GM12865 (cell line): Measurements from ENCODE around the gene GRIA4.

Experiments
- DNase-seq: peaks from one replicate; pipeline ENCODE4 v3.0.0; 2010; ENCODE audit warnings: low read depth
- H3K4me3 ChIP-seq: 2 replicates; pipeline ENCODE4 v1.5.1; 2011; ENCODE audit warnings: mild to moderate bottlenecking, low read depth, low read length, control low read depth
- TF ChIP-seq, protein P1 (sequence below): IDR thresholded peaks from 2 replicates; pipeline ENCODE4 v1.5.1; 2011; ENCODE audit warnings: low read length, control low read depth, low read depth, inconsistent platforms; ENCODE audit not compliant: insufficient read depth; ENCODE audit errors: missing control alignments

The GRIA4 gene

DNA sequence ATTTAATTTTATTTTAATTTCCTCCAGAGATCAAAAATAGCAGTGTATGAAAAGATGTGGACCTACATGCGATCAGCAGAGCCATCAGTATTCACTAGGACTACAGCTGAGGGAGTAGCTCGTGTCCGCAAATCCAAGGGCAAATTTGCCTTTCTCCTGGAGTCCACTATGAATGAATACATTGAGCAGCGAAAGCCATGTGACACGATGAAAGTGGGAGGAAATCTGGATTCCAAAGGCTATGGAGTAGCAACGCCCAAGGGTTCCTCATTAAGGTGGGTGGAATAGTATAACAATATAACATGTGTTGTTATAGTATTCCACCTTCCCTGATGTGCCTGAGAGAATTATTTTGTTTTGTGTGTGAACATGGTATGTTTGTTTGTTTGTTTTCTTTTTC, 323.8 kb downstream of the GRIA4 start:
- TF ChIP-seq, protein P1, sequence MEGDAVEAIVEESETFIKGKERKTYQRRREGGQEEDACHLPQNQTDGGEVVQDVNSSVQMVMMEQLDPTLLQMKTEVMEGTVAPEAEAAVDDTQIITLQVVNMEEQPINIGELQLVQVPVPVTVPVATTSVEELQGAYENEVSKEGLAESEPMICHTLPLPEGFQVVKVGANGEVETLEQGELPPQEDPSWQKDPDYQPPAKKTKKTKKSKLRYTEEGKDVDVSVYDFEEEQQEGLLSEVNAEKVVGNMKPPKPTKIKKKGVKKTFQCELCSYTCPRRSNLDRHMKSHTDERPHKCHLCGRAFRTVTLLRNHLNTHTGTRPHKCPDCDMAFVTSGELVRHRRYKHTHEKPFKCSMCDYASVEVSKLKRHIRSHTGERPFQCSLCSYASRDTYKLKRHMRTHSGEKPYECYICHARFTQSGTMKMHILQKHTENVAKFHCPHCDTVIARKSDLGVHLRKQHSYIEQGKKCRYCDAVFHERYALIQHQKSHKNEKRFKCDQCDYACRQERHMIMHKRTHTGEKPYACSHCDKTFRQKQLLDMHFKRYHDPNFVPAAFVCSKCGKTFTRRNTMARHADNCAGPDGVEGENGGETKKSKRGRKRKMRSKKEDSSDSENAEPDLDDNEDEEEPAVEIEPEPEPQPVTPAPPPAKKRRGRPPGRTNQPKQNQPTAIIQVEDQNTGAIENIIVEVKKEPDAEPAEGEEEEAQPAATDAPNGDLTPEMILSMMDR, result no peak
- DNase-seq, result no peak
- H3K4me3 ChIP-seq, result no peak overlapping the region

GRCh38 chr11:105935791-105936190, 325.9 kb downstream of the GRIA4 start:
- DNase-seq, result no peak
- TF ChIP-seq, protein P1, result no peak
- H3K4me3 ChIP-seq, result no peak overlapping the region

- no peak overlapping the region for H3K4me3 ChIP-seq
- DNase-seq, result no peak
- TF ChIP-seq, protein P1, result no peak
These were observed 327.5 kb downstream of the GRIA4 start for GRCh38 chr11:105937331-105937730.

DNA sequence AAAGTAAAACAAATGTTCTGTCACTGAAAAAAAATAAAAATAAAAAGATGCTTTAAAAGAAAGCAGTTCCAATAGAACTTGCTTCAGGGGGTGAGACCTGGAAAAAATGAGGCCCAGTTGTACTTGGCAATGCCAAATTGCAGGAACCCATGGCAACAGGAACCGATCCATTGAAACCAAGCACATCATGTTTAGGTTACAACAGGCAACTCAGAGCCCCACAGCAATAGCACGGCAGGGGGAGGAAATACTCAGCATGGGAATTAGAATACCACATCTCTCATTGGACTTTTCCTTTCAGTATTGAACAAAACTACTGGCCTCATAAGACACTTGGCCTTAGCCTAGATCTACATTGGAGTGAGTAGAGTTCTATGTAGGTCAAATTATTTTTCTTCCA, 327.9 kb downstream of the GRIA4 start:
- no peak for DNase-seq

GRCh38 chr11:105942921-105943320, 333.0 kb downstream of the GRIA4 start:
- H3K4me3 ChIP-seq, result no peak overlapping the region
- TF ChIP-seq, protein P1, result no peak
- DNase-seq, result no peak

More for the DNA sequence above, 327.9 kb downstream of the GRIA4 start:
- H3K4me3 ChIP-seq, result no peak overlapping the region
- TF ChIP-seq, protein P1, result no peak

GRCh38 chr11:105948918-105949590, 339.2 kb downstream of the GRIA4 start:
- no peak for DNase-seq
- TF ChIP-seq, protein P1, result no peak

GRCh38 chr11:105953886-105954285, 344.0 kb downstream of the GRIA4 start:
- H3K4me3 ChIP-seq, result no peak overlapping the region
- TF ChIP-seq, protein P1, result no peak
- DNase-seq, result no peak

More at GRCh38 chr11:105948918-105949590, 339.2 kb downstream of the GRIA4 start:
- no peak overlapping the region for H3K4me3 ChIP-seq
